Measurements from ENCODE around the gene SUPT16H.

GRCh38 chr14:21373980-21374379 lies 9.8 kb downstream of the SUPT16H start:
- no peak for TF ChIP-seq CTCF (IDR thresholded peaks at IDR 0.05; ENCODE audit: insufficient read depth, low read length, poor library complexity, severe bottlenecking)
- no peak for TF ChIP-seq EZH2phosphoT487 (conservative IDR thresholded peaks at IDR 0.05; ENCODE audit: low read length)
